ENCODE results near the gene INCA1. TPM values are rescaled to one million over a fixed set of nuclear protein-coding genes. Genes with fewer than 3 reads are reported as not detected.

INCA1 gene
- polyA plus RNA-seq, 3 donors, result 0.38 to 0.52 (median 0.44) TPM

DNA sequence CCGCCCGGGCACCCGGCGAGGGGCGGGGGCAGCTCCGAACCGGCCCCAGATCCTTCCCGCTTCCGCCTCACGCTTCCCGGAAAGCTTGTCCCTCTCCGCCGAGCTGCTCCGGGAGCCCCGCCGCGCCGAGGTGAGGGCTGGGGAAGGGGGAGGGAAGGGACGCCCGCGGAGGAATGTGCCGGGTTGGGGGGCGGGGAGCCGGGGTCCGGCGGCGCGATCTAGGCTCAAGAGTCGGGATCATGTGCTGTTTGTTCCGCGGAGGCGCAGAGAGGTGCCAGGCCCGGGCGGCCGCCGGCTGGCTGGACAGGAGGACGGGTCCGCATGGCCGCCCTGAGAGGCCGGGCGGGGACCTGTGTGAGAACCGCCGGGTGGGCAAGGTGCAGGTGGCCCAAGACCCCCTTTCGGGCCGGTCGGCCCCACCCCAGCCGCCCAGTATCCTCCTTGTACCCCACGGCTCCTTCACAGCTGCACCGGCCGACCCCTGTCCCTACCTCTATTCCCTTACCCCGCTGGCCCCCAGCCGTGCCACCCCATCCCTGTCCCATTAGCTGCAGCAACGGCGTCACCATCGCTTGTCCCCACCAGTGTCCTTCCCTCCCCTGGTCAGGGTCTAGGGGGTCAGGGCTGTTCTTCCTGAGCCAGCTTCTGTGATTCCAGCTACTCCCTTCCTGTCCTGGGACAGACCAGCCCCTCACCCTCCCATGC is 857 bp upstream of the INCA1 start:
- peaks cover 21 to 29% of the 10 kb centered on the region in 2 donors for H3K4me1 ChIP-seq (ENCODE audit: control insufficient read depth in 1 of 2, insufficient read depth in 2 of 2, low read length in 2 of 2)
- peak overlapping the region; percentile 52 to 89 (median 68) for H3K4me3 ChIP-seq (replicated peaks in 1 of 3; ENCODE audit: low read depth in 2 of 3, low read length in 3 of 3)
- peaks cover 26% of the 10 kb centered on the region for H4K20me1 ChIP-seq (ENCODE audit: insufficient read depth, low read length)
- peaks cover 9% of the 10 kb centered on the region for H3K79me2 ChIP-seq (ENCODE audit: insufficient read depth, low read length)
- peaks cover 34% of the 10 kb centered on the region for H3K4me1 Mint-ChIP-seq
- no peaks in the 10 kb centered on the region for H3K9me3 ChIP-seq (replicated peaks in 1 of 2; ENCODE audit: control insufficient read depth in 1 of 2, insufficient read depth in 1 of 2, low read length in 2 of 2)
- peak overlapping the region; percentile 85 to 91 for H3K4me3 Mint-ChIP-seq
- peaks cover 17 to 31% (median 18%) of the 10 kb centered on the region in 3 donors for H3K27me3 Mint-ChIP-seq (ENCODE audit: low read depth in 3 of 3)
- H3K27me3 ChIP-seq (ENCODE audit: control insufficient read depth in 2 of 2, insufficient read depth in 2 of 2, low read length in 2 of 2), result peaks cover 0 to 10% of the 10 kb centered on the region in 2 donors
- H3K27ac ChIP-seq (ENCODE audit: low read depth in 1 of 2, low read length in 2 of 2), result peak overlapping the region in 1 of 2 donors; percentile 45
- peaks cover 0 to 2% (median 0%) of the 10 kb centered on the region in 7 donors for H3K9me3 Mint-ChIP-seq
- peak overlapping the region; percentile 89 for H3K4me2 ChIP-seq (replicated peaks; ENCODE audit: extremely low read depth, low read length, poor library complexity, severe bottlenecking)
- peak overlapping the region in 4 of 7 donors; percentile 72 to 88 (median 82) for H3K27ac Mint-ChIP-seq
- peak overlapping the region; percentile 89 for H2AFZ ChIP-seq (ENCODE audit: insufficient read depth, low read depth, low read length, poor library complexity, severe bottlenecking)
- H3K9ac ChIP-seq (ENCODE audit: insufficient read depth, low read length, poor library complexity, severe bottlenecking), result peak overlapping the region; percentile 73
- H3K36me3 ChIP-seq (replicated peaks in 1 of 2; ENCODE audit: control insufficient read depth in 1 of 2, insufficient read depth in 2 of 2, low read length in 2 of 2), result peaks cover 23 to 26% of the 10 kb centered on the region in 2 donors
- H3K36me3 Mint-ChIP-seq, result peaks cover 30 to 33% of the 10 kb centered on the region in 2 donors
- intact Hi-C loops (cut with micrococcal nuclease), result loop anchor here (5.0 kb wide), 2 partner anchors 34 to 191 kb away; partner anchors contain the start of gene PLD2 (in 1 of the 2)
- 3% methylated on average over 52 of the region's 55 CpGs for WGBS (ENCODE audit: insufficient coverage)
- no peak for DNase-seq
- TF ChIP-seq, protein P1, sequence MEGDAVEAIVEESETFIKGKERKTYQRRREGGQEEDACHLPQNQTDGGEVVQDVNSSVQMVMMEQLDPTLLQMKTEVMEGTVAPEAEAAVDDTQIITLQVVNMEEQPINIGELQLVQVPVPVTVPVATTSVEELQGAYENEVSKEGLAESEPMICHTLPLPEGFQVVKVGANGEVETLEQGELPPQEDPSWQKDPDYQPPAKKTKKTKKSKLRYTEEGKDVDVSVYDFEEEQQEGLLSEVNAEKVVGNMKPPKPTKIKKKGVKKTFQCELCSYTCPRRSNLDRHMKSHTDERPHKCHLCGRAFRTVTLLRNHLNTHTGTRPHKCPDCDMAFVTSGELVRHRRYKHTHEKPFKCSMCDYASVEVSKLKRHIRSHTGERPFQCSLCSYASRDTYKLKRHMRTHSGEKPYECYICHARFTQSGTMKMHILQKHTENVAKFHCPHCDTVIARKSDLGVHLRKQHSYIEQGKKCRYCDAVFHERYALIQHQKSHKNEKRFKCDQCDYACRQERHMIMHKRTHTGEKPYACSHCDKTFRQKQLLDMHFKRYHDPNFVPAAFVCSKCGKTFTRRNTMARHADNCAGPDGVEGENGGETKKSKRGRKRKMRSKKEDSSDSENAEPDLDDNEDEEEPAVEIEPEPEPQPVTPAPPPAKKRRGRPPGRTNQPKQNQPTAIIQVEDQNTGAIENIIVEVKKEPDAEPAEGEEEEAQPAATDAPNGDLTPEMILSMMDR (IDR thresholded peaks at IDR 0.05), result no peak

DNA sequence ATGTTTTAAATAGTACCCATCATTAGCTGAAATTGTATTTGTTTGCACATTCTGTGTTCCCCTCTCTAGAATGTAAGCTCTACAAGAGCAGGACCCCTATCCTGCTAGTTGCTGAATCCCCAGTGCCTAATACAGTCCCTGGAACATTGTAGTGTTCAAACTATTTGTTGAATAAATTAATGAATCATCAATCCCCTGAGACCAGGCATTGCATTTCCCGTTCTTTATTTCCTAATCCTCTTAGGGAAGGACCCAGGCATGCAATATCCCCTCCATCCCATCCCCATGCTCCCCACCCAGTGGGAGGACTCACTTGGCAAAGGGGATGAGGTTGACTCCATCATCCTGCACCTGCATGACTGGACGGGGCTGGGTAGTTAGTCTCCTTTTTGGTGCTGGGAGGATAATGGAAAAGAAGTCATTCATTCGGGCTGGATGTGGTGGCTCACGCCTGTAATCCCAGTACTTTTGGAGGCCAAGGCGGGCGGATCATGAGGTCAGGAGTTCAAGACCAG is 3.2 kb downstream of the INCA1 start:
- H3K4me3 Mint-ChIP-seq, result no peak overlapping the region
- H2AFZ ChIP-seq (ENCODE audit: insufficient read depth, low read depth, low read length, poor library complexity, severe bottlenecking), result no peak overlapping the region
- DNase-seq, result no peak
- H3K36me3 Mint-ChIP-seq, result peaks cover 4 to 9% of the 10 kb centered on the region in 2 donors
- H3K27me3 ChIP-seq (ENCODE audit: control insufficient read depth in 2 of 2, insufficient read depth in 2 of 2, low read length in 2 of 2), result peaks cover 0 to 10% of the 10 kb centered on the region in 2 donors
- no peak overlapping the region for H3K27ac ChIP-seq (ENCODE audit: low read depth in 1 of 2, low read length in 2 of 2)
- TF ChIP-seq, protein P1 (IDR thresholded peaks at IDR 0.05), result no peak
- no peak overlapping the region for H3K4me2 ChIP-seq (replicated peaks; ENCODE audit: extremely low read depth, low read length, poor library complexity, severe bottlenecking)
- H3K36me3 ChIP-seq (replicated peaks in 1 of 2; ENCODE audit: control insufficient read depth in 1 of 2, insufficient read depth in 2 of 2, low read length in 2 of 2), result no peaks in the 10 kb centered on the region
- no peak overlapping the region for H3K4me3 ChIP-seq (replicated peaks in 1 of 3; ENCODE audit: low read depth in 2 of 3, low read length in 3 of 3)
- peaks cover 16 to 24% of the 10 kb centered on the region in 2 donors for H3K4me1 ChIP-seq (ENCODE audit: control insufficient read depth in 1 of 2, insufficient read depth in 2 of 2, low read length in 2 of 2)
- H3K4me1 Mint-ChIP-seq, result peaks cover 25% of the 10 kb centered on the region
- H3K9ac ChIP-seq (ENCODE audit: insufficient read depth, low read length, poor library complexity, severe bottlenecking), result no peak overlapping the region
- 91% methylated on average over 5 of the region's 6 CpGs for WGBS (ENCODE audit: insufficient coverage)
- peaks cover 8% of the 10 kb centered on the region for H4K20me1 ChIP-seq (ENCODE audit: insufficient read depth, low read length)
- no peaks in the 10 kb centered on the region for H3K9me3 ChIP-seq (replicated peaks in 1 of 2; ENCODE audit: control insufficient read depth in 1 of 2, insufficient read depth in 1 of 2, low read length in 2 of 2)
- intact Hi-C loops (cut with micrococcal nuclease), result no loop called here
- H3K9me3 Mint-ChIP-seq, result peaks cover 0 to 2% (median 0%) of the 10 kb centered on the region in 7 donors
- peak overlapping the region in 1 of 7 donors; percentile 66 for H3K27ac Mint-ChIP-seq
- H3K79me2 ChIP-seq (ENCODE audit: insufficient read depth, low read length), result peaks cover 9% of the 10 kb centered on the region
- H3K27me3 Mint-ChIP-seq (ENCODE audit: low read depth in 3 of 3), result peaks cover 18 to 27% (median 20%) of the 10 kb centered on the region in 3 donors

All from CD14-positive monocyte (primary cell).